Vagina (tissue), 2 donors: Measurements from ENCODE around the gene LCMT2. TPM values are rescaled to one million over a fixed set of nuclear protein-coding genes. Genes with fewer than 3 reads are reported as not detected.

ENCODE experiments used
- DNase-seq, 2 donors: peaks; one replicate each; pipeline ENCODE4 v3.0.0-alpha.2; 2017; ENCODE audit errors: extremely low spot score in 2 of 2
- H3K27ac ChIP-seq: fragments of 200-600 bp; sonication (generic); one replicate; pipeline ENCODE4 v1.5.1; 2019
- H3K27me3 ChIP-seq: fragments of 200-600 bp; sonication (generic); one replicate; pipeline ENCODE4 v1.5.1; 2019
- H3K36me3 ChIP-seq, 2 donors: fragments of 200-600 bp; sonication (generic); one replicate each; pipeline ENCODE4 v1.5.1; 2017 to 2019
- H3K4me1 ChIP-seq: fragments of 200-600 bp; sonication (generic); one replicate; pipeline ENCODE4 v1.5.1; 2019
- H3K4me3 ChIP-seq, 2 donors: fragments of 200-600 bp; sonication (generic); 1 replicate in 1 of 2; 2 replicates in 1 of 2; pipeline ENCODE4 v1.5.1; 2016 to 2019
- H3K9me3 ChIP-seq: fragments of 200-600 bp; sonication (generic); one replicate; pipeline ENCODE4 v1.5.1; 2019
- POLR2A ChIP-seq, 2 donors: fragments of 450-650 bp; IDR thresholded peaks; one replicate each; pipeline ENCODE4 v1.6.1; 2017; ENCODE audit warnings: antibody characterized with exemption in 2 of 2, mild to moderate bottlenecking in 2 of 2, moderate library complexity in 2 of 2
- POLR2AphosphoS5 ChIP-seq, 2 donors: sonication (generic); formaldehyde crosslinking; IDR thresholded peaks; one replicate each; pipeline ENCODE4 v1.9.0; 2017; ENCODE audit warnings: antibody characterized with exemption in 2 of 2, mild to moderate bottlenecking in 2 of 2, low read depth in 1 of 2; ENCODE audit not compliant: insufficient read depth in 1 of 2
- intact Hi-C: fragments of 100-400 bp; cut with DNase I; formaldehyde crosslinking; loops from one replicate; pipeline ENCODE4 v1.15.1; 2023
- total RNA-seq: library from RNA; depleted of rRNA; stranded (reverse); fragments of >200 nt; gene quantifications from one replicate; pipeline ENCODE4 v1.2.3, GENCODE V29; 2016
- TF ChIP-seq, protein P1 (sequence below), 3 experiments: fragments of 450-650 bp in 2 of 3; fragments of 200-600 bp in 1 of 3; sonication (generic) in 1 of 3; IDR thresholded peaks; one replicate each; pipeline ENCODE4 v1.5.1; 2017 to 2019; ENCODE audit warnings: antibody characterized with exemption in 3 of 3, mild to moderate bottlenecking in 2 of 3, moderate library complexity in 2 of 3

The LCMT2 gene
- total RNA-seq, 1 donor from 2014 or later: 5.4 TPM

GRCh38 chr15:43346305-43346704, 15.9 kb upstream of the LCMT2 start:
- intact Hi-C loops: no loop called here
- no peaks in the 10 kb centered on the region for H3K9me3 ChIP-seq
- H3K27ac ChIP-seq: no peak overlapping the region
- no peak for TF ChIP-seq POLR2A (IDR thresholded peaks at IDR 0.05)
- TF ChIP-seq POLR2AphosphoS5 (IDR thresholded peaks at IDR 0.05; ENCODE audit: insufficient read depth in 1 of 2, low read depth in 1 of 2): no peak
- TF ChIP-seq, protein P1, sequence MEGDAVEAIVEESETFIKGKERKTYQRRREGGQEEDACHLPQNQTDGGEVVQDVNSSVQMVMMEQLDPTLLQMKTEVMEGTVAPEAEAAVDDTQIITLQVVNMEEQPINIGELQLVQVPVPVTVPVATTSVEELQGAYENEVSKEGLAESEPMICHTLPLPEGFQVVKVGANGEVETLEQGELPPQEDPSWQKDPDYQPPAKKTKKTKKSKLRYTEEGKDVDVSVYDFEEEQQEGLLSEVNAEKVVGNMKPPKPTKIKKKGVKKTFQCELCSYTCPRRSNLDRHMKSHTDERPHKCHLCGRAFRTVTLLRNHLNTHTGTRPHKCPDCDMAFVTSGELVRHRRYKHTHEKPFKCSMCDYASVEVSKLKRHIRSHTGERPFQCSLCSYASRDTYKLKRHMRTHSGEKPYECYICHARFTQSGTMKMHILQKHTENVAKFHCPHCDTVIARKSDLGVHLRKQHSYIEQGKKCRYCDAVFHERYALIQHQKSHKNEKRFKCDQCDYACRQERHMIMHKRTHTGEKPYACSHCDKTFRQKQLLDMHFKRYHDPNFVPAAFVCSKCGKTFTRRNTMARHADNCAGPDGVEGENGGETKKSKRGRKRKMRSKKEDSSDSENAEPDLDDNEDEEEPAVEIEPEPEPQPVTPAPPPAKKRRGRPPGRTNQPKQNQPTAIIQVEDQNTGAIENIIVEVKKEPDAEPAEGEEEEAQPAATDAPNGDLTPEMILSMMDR (IDR thresholded peaks at IDR 0.05): no peak
- H3K27me3 ChIP-seq: no peaks in the 10 kb centered on the region
- no peak for DNase-seq
- H3K36me3 ChIP-seq: peaks cover 0 to 9% of the 10 kb centered on the region in 2 donors
- no peaks in the 10 kb centered on the region for H3K4me1 ChIP-seq
- no peak overlapping the region for H3K4me3 ChIP-seq

GRCh38 chr15:43330780-43331087, 361 bp upstream of the LCMT2 start:
- TF ChIP-seq POLR2A (IDR thresholded peaks at IDR 0.05): no peak
- Histone ChIP-seq H3K36me3 (peaks cover 0 to 4% of the 10 kb centered on the region in 2 donors), H3K27me3 (no peaks in the 10 kb centered on the region), H3K9me3 (no peaks in the 10 kb centered on the region), H3K4me1 (peaks cover 22% of the 10 kb centered on the region), H3K4me3 (peak overlapping the region; percentile 60 to 93), H3K27ac (peak overlapping the region; percentile 92)
- intact Hi-C loops: no loop called here
- DNase-seq: no peak

GRCh38 chr15:43329217-43329959, 985 bp downstream of the LCMT2 start:
- H3K9me3 ChIP-seq: no peaks in the 10 kb centered on the region
- peaks cover 0 to 4% of the 10 kb centered on the region in 2 donors for H3K36me3 ChIP-seq
- DNase-seq: no peak
- no peak for TF ChIP-seq POLR2AphosphoS5 (IDR thresholded peaks at IDR 0.05; ENCODE audit: insufficient read depth in 1 of 2, low read depth in 1 of 2)
- TF ChIP-seq, protein P1 (IDR thresholded peaks at IDR 0.05): no peak
- no peak for TF ChIP-seq POLR2A (IDR thresholded peaks at IDR 0.05)
- H3K27ac ChIP-seq: peak overlapping the region; percentile 92
- H3K4me1 ChIP-seq: peaks cover 22% of the 10 kb centered on the region
- intact Hi-C loops: no loop called here
- no peaks in the 10 kb centered on the region for H3K27me3 ChIP-seq
- peak overlapping the region; percentile 60 to 93 for H3K4me3 ChIP-seq

GRCh38 chr15:43325039-43325684, 5.2 kb downstream of the LCMT2 start:
- Histone ChIP-seq H3K27me3 (no peaks in the 10 kb centered on the region), H3K4me3 (no peak overlapping the region), H3K9me3 (no peaks in the 10 kb centered on the region), H3K36me3 (no peaks in the 10 kb centered on the region), H3K27ac (no peak overlapping the region), H3K4me1 (peaks cover 22% of the 10 kb centered on the region)
- DNase-seq: no peak
- TF ChIP-seq, protein P1 (IDR thresholded peaks at IDR 0.05): no peak
- TF ChIP-seq POLR2AphosphoS5 (IDR thresholded peaks at IDR 0.05; ENCODE audit: insufficient read depth in 1 of 2, low read depth in 1 of 2): no peak
- no peak for TF ChIP-seq POLR2A (IDR thresholded peaks at IDR 0.05)
- intact Hi-C loops: no loop called here

GRCh38 chr15:43318990-43319771, 11.2 kb downstream of the LCMT2 start:
- intact Hi-C loops: no loop called here
- no peak overlapping the region for H3K27ac ChIP-seq
- H3K9me3 ChIP-seq: no peaks in the 10 kb centered on the region
- no peaks in the 10 kb centered on the region for H3K4me1 ChIP-seq
- DNase-seq: no peak
- H3K4me3 ChIP-seq: no peak overlapping the region
- no peaks in the 10 kb centered on the region for H3K27me3 ChIP-seq
- no peaks in the 10 kb centered on the region for H3K36me3 ChIP-seq
- TF ChIP-seq, protein P1 (IDR thresholded peaks at IDR 0.05): no peak
- TF ChIP-seq POLR2A (IDR thresholded peaks at IDR 0.05) (no peak), POLR2AphosphoS5 (IDR thresholded peaks at IDR 0.05; ENCODE audit: insufficient read depth in 1 of 2, low read depth in 1 of 2) (no peak)
